ENCODE results near the gene TRIP4. TPM values are rescaled to one million over a fixed set of nuclear protein-coding genes. Genes with fewer than 3 reads are reported as not detected.

The TRIP4 gene
- total RNA-seq, 1 experiment from 2014 or later, result 21.7 TPM

DNA sequence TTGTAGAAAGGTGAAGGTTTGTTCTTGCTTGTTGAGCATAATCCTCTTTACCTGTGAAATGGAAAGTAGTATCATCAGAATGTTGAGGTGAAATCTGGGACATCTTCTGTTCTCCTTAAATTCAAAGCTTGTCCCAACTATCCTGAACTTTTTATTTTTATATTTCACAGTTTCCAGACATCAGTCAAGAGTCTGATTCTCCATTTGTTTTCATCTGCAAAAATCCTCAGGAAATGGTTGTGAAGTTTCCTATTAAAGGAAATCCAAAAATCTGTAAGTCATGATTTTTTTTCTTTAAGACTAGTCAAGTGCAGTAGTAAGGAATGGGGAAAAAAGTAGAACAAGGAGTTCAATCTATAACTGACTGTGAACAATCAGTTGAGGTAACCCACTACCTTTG is 57.2 kb downstream of the TRIP4 start:
- Histone ChIP-seq H3K23me2 (ENCODE audit: insufficient read length, low read depth, low read length, poor library complexity, severe bottlenecking) (no peaks in the 10 kb centered on the region), H3K79me1 (ENCODE audit: insufficient read depth, low read depth, low read length, poor library complexity, severe bottlenecking) (no peaks in the 10 kb centered on the region), H3K9ac (ENCODE audit: extremely low read depth, insufficient read length, low read length) (no peak overlapping the region), H3K27me3 (ENCODE audit: insufficient read depth, low read length) (no peaks in the 10 kb centered on the region), H2BK20ac (ENCODE audit: low read depth, low read length, poor library complexity, severe bottlenecking) (no peak overlapping the region), H2AK5ac (ENCODE audit: insufficient read length, low read length) (no peak overlapping the region), H3K18ac (ENCODE audit: insufficient read length, low read depth, low read length) (no peak overlapping the region), H3K4ac (ENCODE audit: low read depth, low read length) (no peak overlapping the region), H3K23ac (ENCODE audit: insufficient read length, low read depth, low read length) (no peak overlapping the region), H4K8ac (replicated peaks; ENCODE audit: insufficient read length, low read depth, low read length) (no peak overlapping the region), H3K4me1 (ENCODE audit: insufficient read depth, low read length) (no peaks in the 10 kb centered on the region), H3K27ac (ENCODE audit: insufficient read length, low read depth, low read length) (no peak overlapping the region), H4K20me1 (ENCODE audit: control insufficient read depth, insufficient read depth, insufficient read length) (no peaks in the 10 kb centered on the region), H3K4me2 (ENCODE audit: insufficient read depth, insufficient read length, low read length) (no peak overlapping the region), H2BK12ac (ENCODE audit: insufficient read length, low read depth, low read length) (no peak overlapping the region), H2BK5ac (ENCODE audit: insufficient read length, low read length) (no peak overlapping the region), H3K14ac (ENCODE audit: insufficient read depth, low read length) (no peak overlapping the region), H3T11ph (ENCODE audit: low read length) (no peak overlapping the region), H3K79me2 (ENCODE audit: insufficient read depth, low read length) (no peaks in the 10 kb centered on the region), H2BK15ac (ENCODE audit: low read depth, low read length) (no peak overlapping the region), H3K56ac (ENCODE audit: insufficient read length, low read depth, low read length) (no peak overlapping the region), H2AFZ (ENCODE audit: low read length) (no peak overlapping the region), H3K9me3 (ENCODE audit: control insufficient read depth, low read depth, low read length) (no peaks in the 10 kb centered on the region), H4K91ac (ENCODE audit: insufficient read length, low read depth, low read length) (no peak overlapping the region), H2BK120ac (ENCODE audit: low read depth, low read length, poor library complexity, severe bottlenecking) (no peak overlapping the region), H4K5ac (ENCODE audit: insufficient read length, low read depth, low read length) (no peak overlapping the region)
- no peaks in the 10 kb centered on the region for H3K27me3 Mint-ChIP-seq (ENCODE audit: low read depth)
- H3K9me3 Mint-ChIP-seq, result no peaks in the 10 kb centered on the region
- no peak overlapping the region for H3K27ac Mint-ChIP-seq
- H3K36me3 Mint-ChIP-seq (ENCODE audit: insufficient read depth in 1 of 3, low read depth in 3 of 3), result peaks cover 1 to 17% (median 12%) of the 10 kb centered on the region in 3 experiments; a peak in 5 of 7 replicates
- DNase-seq, result no peak
- H3K4me3 Mint-ChIP-seq, result no peak overlapping the region
- TF ChIP-seq, protein P1, sequence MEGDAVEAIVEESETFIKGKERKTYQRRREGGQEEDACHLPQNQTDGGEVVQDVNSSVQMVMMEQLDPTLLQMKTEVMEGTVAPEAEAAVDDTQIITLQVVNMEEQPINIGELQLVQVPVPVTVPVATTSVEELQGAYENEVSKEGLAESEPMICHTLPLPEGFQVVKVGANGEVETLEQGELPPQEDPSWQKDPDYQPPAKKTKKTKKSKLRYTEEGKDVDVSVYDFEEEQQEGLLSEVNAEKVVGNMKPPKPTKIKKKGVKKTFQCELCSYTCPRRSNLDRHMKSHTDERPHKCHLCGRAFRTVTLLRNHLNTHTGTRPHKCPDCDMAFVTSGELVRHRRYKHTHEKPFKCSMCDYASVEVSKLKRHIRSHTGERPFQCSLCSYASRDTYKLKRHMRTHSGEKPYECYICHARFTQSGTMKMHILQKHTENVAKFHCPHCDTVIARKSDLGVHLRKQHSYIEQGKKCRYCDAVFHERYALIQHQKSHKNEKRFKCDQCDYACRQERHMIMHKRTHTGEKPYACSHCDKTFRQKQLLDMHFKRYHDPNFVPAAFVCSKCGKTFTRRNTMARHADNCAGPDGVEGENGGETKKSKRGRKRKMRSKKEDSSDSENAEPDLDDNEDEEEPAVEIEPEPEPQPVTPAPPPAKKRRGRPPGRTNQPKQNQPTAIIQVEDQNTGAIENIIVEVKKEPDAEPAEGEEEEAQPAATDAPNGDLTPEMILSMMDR (conservative IDR thresholded peaks at IDR 0.05), result no peak
- H3K4me1 Mint-ChIP-seq, result no peaks in the 10 kb centered on the region
